Breast epithelium (tissue), 4 donors: ENCODE measurements around the gene C16orf86. TPM values are rescaled to one million over a fixed set of nuclear protein-coding genes. Genes with fewer than 3 reads are reported as not detected.

Source experiments
- DNase-seq, 2 donors: peaks; one replicate each; pipeline ENCODE4 v3.0.0-alpha.2; 2019; ENCODE audit warnings: low spot score in 2 of 2
- H3K27ac ChIP-seq, 2 donors: fragments of 200-600 bp; sonication (generic) in 1 of 2; one replicate each; pipeline ENCODE4 v1.5.1; 2016 to 2019; ENCODE audit warnings: mild to moderate bottlenecking in 1 of 2
- H3K27me3 ChIP-seq, 2 donors: fragments of 200-600 bp; sonication (generic) in 1 of 2; one replicate each; pipeline versions ENCODE4 v1.5.1 to v1.6.0; 2017 to 2019; ENCODE audit warnings: control low read depth in 1 of 2, mild to moderate bottlenecking in 1 of 2
- H3K36me3 ChIP-seq: fragments of 200-600 bp; one replicate; pipeline ENCODE4 v1.5.1; 2019
- H3K4me1 ChIP-seq, 2 donors: fragments of 200-600 bp; sonication (generic); one replicate each; pipeline ENCODE4 v1.5.1; 2016 to 2019; ENCODE audit warnings: control low read depth in 1 of 2
- H3K4me3 ChIP-seq, 3 donors: fragments of 200-600 bp; sonication (generic); 1 replicate in 2 of 3; 2 replicates in 1 of 3; pipeline ENCODE4 v1.5.1; 2016 to 2019; ENCODE audit warnings: mild to moderate bottlenecking in 3 of 3, moderate library complexity in 2 of 3
- H3K9me3 ChIP-seq, 2 donors: fragments of 200-600 bp; sonication (generic) in 1 of 2; one replicate each; pipeline ENCODE4 v1.5.1; 2016 to 2019; ENCODE audit warnings: control low read depth in 1 of 2
- CTCF ChIP-seq, 3 donors: fragments of 450-650 bp; IDR thresholded peaks; one replicate each; pipeline ENCODE4 v1.5.1; 2016 to 2017; ENCODE audit warnings: antibody characterized with exemption in 3 of 3, mild to moderate bottlenecking in 3 of 3, moderate library complexity in 3 of 3
- POLR2A ChIP-seq: fragments of 450-650 bp; IDR thresholded peaks from one replicate; pipeline ENCODE4 v1.6.1; 2016; ENCODE audit warnings: antibody characterized with exemption, mild to moderate bottlenecking, moderate library complexity
- POLR2AphosphoS5 ChIP-seq, 3 donors: sonication (generic); formaldehyde crosslinking; IDR thresholded peaks; one replicate each; pipeline ENCODE4 v1.6.1; 2017; ENCODE audit warnings: antibody characterized with exemption in 3 of 3
- intact Hi-C: fragments of 100-400 bp; cut with DNase I; formaldehyde crosslinking; loops from one replicate; pipeline ENCODE4 v1.15.1; 2023; ENCODE audit warnings: low total_unique reads
- total RNA-seq, 3 donors: library from RNA; depleted of rRNA; stranded (reverse); fragments of >200 nt; gene quantifications; one replicate each; pipeline ENCODE4 v1.1.0, GENCODE V29; 2016

Gene C16orf86
- total RNA-seq, 3 donors from 2014 or later, result 7.2 to 18.1 (median 11.1) TPM

- Histone ChIP-seq H3K27me3 (no peaks in the 10 kb centered on the region), H3K36me3 (no peaks in the 10 kb centered on the region), H3K4me1 (no peaks in the 10 kb centered on the region), H3K27ac (no peak overlapping the region), H3K9me3 (no peaks in the 10 kb centered on the region), H3K4me3 (no peak overlapping the region)
- no peak for DNase-seq
- no peak for TF ChIP-seq CTCF (IDR thresholded peaks at IDR 0.05)
- intact Hi-C loops, result no loop called here
Observed at GRCh38 chr16:67703626-67704025, 37.0 kb downstream of the C16orf86 start.

- intact Hi-C loops, result no loop called here
- no peak for TF ChIP-seq CTCF (IDR thresholded peaks at IDR 0.05)
- no peak for TF ChIP-seq POLR2AphosphoS5 (IDR thresholded peaks at IDR 0.05)
- no peak for TF ChIP-seq POLR2A
- no peak overlapping the region for H3K4me3 ChIP-seq
- no peaks in the 10 kb centered on the region for H3K27me3 ChIP-seq
- H3K9me3 ChIP-seq, result no peaks in the 10 kb centered on the region
- no peak overlapping the region for H3K27ac ChIP-seq
- DNase-seq, result no peak
- H3K4me1 ChIP-seq, result no peaks in the 10 kb centered on the region
- no peaks in the 10 kb centered on the region for H3K36me3 ChIP-seq
Observed at GRCh38 chr16:67704110-67704509, 37.5 kb downstream of the C16orf86 start.

- H3K27me3 ChIP-seq, result no peaks in the 10 kb centered on the region
- no peak for DNase-seq
- intact Hi-C loops, result no loop called here
- no peaks in the 10 kb centered on the region for H3K36me3 ChIP-seq
- no peaks in the 10 kb centered on the region for H3K9me3 ChIP-seq
- TF ChIP-seq CTCF (IDR thresholded peaks at IDR 0.05) (no peak), POLR2A (no peak), POLR2AphosphoS5 (IDR thresholded peaks at IDR 0.05) (no peak)
- H3K27ac ChIP-seq, result no peak overlapping the region
- no peak overlapping the region for H3K4me3 ChIP-seq
- H3K4me1 ChIP-seq, result no peaks in the 10 kb centered on the region
Observed at GRCh38 chr16:67707210-67707609, 40.6 kb downstream of the C16orf86 start.

- H3K9me3 ChIP-seq, result no peaks in the 10 kb centered on the region
- no peak overlapping the region for H3K27ac ChIP-seq
- H3K4me3 ChIP-seq, result no peak overlapping the region
- no peaks in the 10 kb centered on the region for H3K4me1 ChIP-seq
- H3K36me3 ChIP-seq, result no peaks in the 10 kb centered on the region
- no peak for TF ChIP-seq CTCF (IDR thresholded peaks at IDR 0.05)
- no peak for TF ChIP-seq POLR2AphosphoS5 (IDR thresholded peaks at IDR 0.05)
- no peak for TF ChIP-seq POLR2A
- no peaks in the 10 kb centered on the region for H3K27me3 ChIP-seq
- DNase-seq, result no peak
- intact Hi-C loops, result no loop called here
Observed at GRCh38 chr16:67707790-67708189, 41.2 kb downstream of the C16orf86 start.

- Histone ChIP-seq H3K27ac (no peak overlapping the region), H3K27me3 (no peaks in the 10 kb centered on the region), H3K4me3 (no peak overlapping the region), H3K9me3 (no peaks in the 10 kb centered on the region), H3K4me1 (no peaks in the 10 kb centered on the region), H3K36me3 (no peaks in the 10 kb centered on the region)
- TF ChIP-seq CTCF (IDR thresholded peaks at IDR 0.05), result no peak
- no peak for TF ChIP-seq POLR2A
- TF ChIP-seq POLR2AphosphoS5 (IDR thresholded peaks at IDR 0.05), result no peak
- intact Hi-C loops, result no loop called here
- DNase-seq, result no peak
Observed at GRCh38 chr16:67708368-67708771, 41.8 kb downstream of the C16orf86 start.
